Neuronal stem cell (in vitro differentiated cells): ENCODE measurements around the gene KRT9.

ENCODE experiments used
- DNase-seq: peaks from one replicate; pipeline ENCODE4 v3.0.0-alpha.2; 2013; ENCODE audit warnings: low spot score
- H2AFZ ChIP-seq: one replicate; pipeline ENCODE4 v1.6.1; 2013; ENCODE audit warnings: mild to moderate bottlenecking, low read length, inconsistent platforms
- H2AK5ac ChIP-seq: 2 replicates; pipeline ENCODE4 v1.6.1; 2013; ENCODE audit warnings: low read depth, mild to moderate bottlenecking, inconsistent platforms, low read length, moderate library complexity, mixed read lengths
- H2BK120ac ChIP-seq: 2 replicates; pipeline ENCODE4 v1.6.1; 2013; ENCODE audit warnings: low read depth, mild to moderate bottlenecking, inconsistent platforms, low read length, moderate library complexity, mixed read lengths
- H2BK12ac ChIP-seq: one replicate; pipeline ENCODE4 v1.6.1; 2013; ENCODE audit warnings: low read length, inconsistent platforms
- H2BK15ac ChIP-seq: 2 replicates; pipeline ENCODE4 v1.6.1; 2013; ENCODE audit warnings: mild to moderate bottlenecking, low read length, inconsistent platforms, mixed read lengths
- H2BK5ac ChIP-seq: one replicate; pipeline ENCODE4 v1.6.1; 2013; ENCODE audit warnings: inconsistent platforms, mild to moderate bottlenecking, low read length, moderate library complexity
- H3K14ac ChIP-seq: one replicate; pipeline ENCODE4 v1.6.1; 2013; ENCODE audit warnings: low read length, inconsistent platforms
- H3K18ac ChIP-seq: 2 replicates; pipeline ENCODE4 v1.6.1; 2013; ENCODE audit warnings: low read length, inconsistent platforms
- H3K23ac ChIP-seq: 2 replicates; pipeline ENCODE4 v1.6.1; 2013; ENCODE audit warnings: low read depth, mild to moderate bottlenecking, mixed read lengths, low read length, inconsistent platforms; ENCODE audit not compliant: poor library complexity
- H3K27ac ChIP-seq: replicated peaks from 3 replicates; pipeline ENCODE4 v1.5.1; 2013; ENCODE audit warnings: low read length, inconsistent platforms
- H3K27me3 ChIP-seq, 3 experiments: 2 replicates each; pipeline ENCODE4 v1.6.1; 2013; ENCODE audit warnings: low read length in 3 of 3, mild to moderate bottlenecking in 2 of 3, inconsistent platforms in 1 of 3, low read depth in 1 of 3, mixed read lengths in 1 of 3, moderate library complexity in 1 of 3; ENCODE audit not compliant: control insufficient read depth in 3 of 3, insufficient read depth in 3 of 3
- H3K36me3 ChIP-seq, 2 donors: replicated peaks in 1 of 2; 2 replicates each; pipeline ENCODE4 v1.6.1; 2013; ENCODE audit warnings: low read length in 2 of 2; ENCODE audit not compliant: control insufficient read depth in 2 of 2, insufficient read depth in 2 of 2
- H3K4ac ChIP-seq: 2 replicates; pipeline ENCODE4 v1.6.1; 2013; ENCODE audit warnings: inconsistent platforms, mild to moderate bottlenecking, low read length, moderate library complexity
- H3K4me1 ChIP-seq, 2 donors: 1 replicate in 1 of 2; 2 replicates in 1 of 2; pipeline ENCODE4 v1.6.1; 2013; ENCODE audit warnings: low read length in 2 of 2, low read depth in 1 of 2; ENCODE audit not compliant: control insufficient read depth in 2 of 2, insufficient read depth in 1 of 2
- H3K4me2 ChIP-seq: one replicate; pipeline ENCODE4 v1.6.1; 2013; ENCODE audit warnings: mild to moderate bottlenecking, low read length, inconsistent platforms; ENCODE audit not compliant: insufficient read depth, poor library complexity, severe bottlenecking
- H3K4me3 ChIP-seq, 2 donors: 2 replicates each; pipeline ENCODE4 v1.5.1; 2013; ENCODE audit warnings: low read length in 2 of 2, mild to moderate bottlenecking in 2 of 2, inconsistent platforms in 1 of 2, moderate library complexity in 1 of 2
- H3K79me1 ChIP-seq: one replicate; pipeline ENCODE4 v1.6.1; 2013; ENCODE audit warnings: low read depth, mild to moderate bottlenecking, inconsistent platforms, low read length, moderate library complexity
- H3K9ac ChIP-seq: one replicate; pipeline ENCODE4 v1.6.1; 2013; ENCODE audit warnings: mild to moderate bottlenecking, low read depth, low read length, inconsistent platforms; ENCODE audit not compliant: poor library complexity
- H3K9me3 ChIP-seq, 2 donors: replicated peaks in 1 of 2; 2 replicates each; pipeline versions ENCODE3 to v1.6.1; 2013; ENCODE audit warnings: low read length in 2 of 2, mild to moderate bottlenecking in 2 of 2, inconsistent platforms in 1 of 2, low read depth in 1 of 2, mixed read lengths in 1 of 2, moderate library complexity in 1 of 2; ENCODE audit not compliant: control insufficient read depth in 2 of 2, insufficient read depth in 1 of 2
- H4K8ac ChIP-seq: one replicate; pipeline ENCODE4 v1.6.1; 2013; ENCODE audit warnings: low read depth, mild to moderate bottlenecking, inconsistent platforms, low read length, moderate library complexity
- H4K91ac ChIP-seq: one replicate; pipeline ENCODE4 v1.6.1; 2013; ENCODE audit warnings: low read length, low read depth, mild to moderate bottlenecking, inconsistent platforms; ENCODE audit not compliant: poor library complexity
- WGBS, 2 donors: extraction: QIAGEN DNeasy Blood & Tissue Kit; methylation state at CpG; one replicate each; pipeline ENCODE4 v1.1.7; 2013; ENCODE audit warnings: missing lambda C conversion rate in 2 of 2, mixed read lengths in 1 of 2; ENCODE audit not compliant: insufficient read length in 2 of 2, insufficient replicate concordance in 1 of 2; ENCODE audit errors: extremely low coverage in 2 of 2; 5-methylcytosine and 5-hydroxymethylcytosine counted together

Gene KRT9

GRCh38 chr17:41539071-41539492 is 32.8 kb downstream of the KRT9 start:
- no peak overlapping the region for H2AFZ ChIP-seq
- peak overlapping the region; percentile 9 for H2AK5ac ChIP-seq
- no peaks in the 10 kb centered on the region for H3K79me1 ChIP-seq
- no peaks in the 10 kb centered on the region for H3K36me3 ChIP-seq
- H3K27ac ChIP-seq, result no peak overlapping the region
- H3K14ac ChIP-seq, result no peak overlapping the region
- H3K4me1 ChIP-seq, result peaks cover 0 to 12% of the 10 kb centered on the region in 2 donors
- H3K23ac ChIP-seq, result no peak overlapping the region
- DNase-seq, result no peak
- H2BK12ac ChIP-seq, result no peak overlapping the region
- H2BK15ac ChIP-seq, result peak overlapping the region; percentile 40
- H3K18ac ChIP-seq, result peak overlapping the region; percentile 87
- no peak overlapping the region for H3K4me3 ChIP-seq
- H4K91ac ChIP-seq, result no peak overlapping the region
- H3K9me3 ChIP-seq, result peaks cover 0 to 2% of the 10 kb centered on the region in 2 donors
- no peak overlapping the region for H3K4me2 ChIP-seq
- WGBS, 2 donors, result no CpG with 5 or more reads among the region's 5 CpGs
- peak overlapping the region; percentile 48 for H2BK120ac ChIP-seq
- H2BK5ac ChIP-seq, result peak overlapping the region; percentile 30
- no peak overlapping the region for H3K4ac ChIP-seq
- H4K8ac ChIP-seq, result no peak overlapping the region
- peaks cover 0 to 5% (median 0%) of the 10 kb centered on the region in 3 experiments for H3K27me3 ChIP-seq
- no peak overlapping the region for H3K9ac ChIP-seq

- WGBS, 2 donors, result no CpG with 5 or more reads among the region's 5 CpGs
- Histone ChIP-seq H3K36me3 (no peaks in the 10 kb centered on the region), H3K4me1 (peaks cover 0 to 12% of the 10 kb centered on the region in 2 donors), H3K4me3 (no peak overlapping the region), H3K27ac (no peak overlapping the region), H3K27me3 (peaks cover 0 to 5% (median 0%) of the 10 kb centered on the region in 3 experiments), H3K14ac (no peak overlapping the region), H4K8ac (no peak overlapping the region), H4K91ac (no peak overlapping the region), H3K9ac (no peak overlapping the region), H2BK5ac (peak overlapping the region; percentile 30), H2BK12ac (peak overlapping the region; percentile 0), H2AFZ (no peak overlapping the region), H3K9me3 (peaks cover 0 to 2% of the 10 kb centered on the region in 2 donors), H2AK5ac (peak overlapping the region; percentile 9), H3K4me2 (no peak overlapping the region), H3K4ac (no peak overlapping the region), H3K23ac (no peak overlapping the region), H2BK120ac (peak overlapping the region; percentile 48), H2BK15ac (no peak overlapping the region), H3K79me1 (no peaks in the 10 kb centered on the region), H3K18ac (peak overlapping the region; percentile 41)
- DNase-seq, result no peak
Measured at GRCh38 chr17:41538565-41538991, 33.3 kb downstream of the KRT9 start.

- no peak overlapping the region for H3K23ac ChIP-seq
- H3K9me3 ChIP-seq, result peaks cover 0 to 2% of the 10 kb centered on the region in 2 donors
- no peak overlapping the region for H2AFZ ChIP-seq
- H4K8ac ChIP-seq, result no peak overlapping the region
- H3K18ac ChIP-seq, result peak overlapping the region; percentile 60
- H3K4me2 ChIP-seq, result no peak overlapping the region
- peaks cover 0 to 12% of the 10 kb centered on the region in 2 donors for H3K4me1 ChIP-seq
- no peak overlapping the region for H3K14ac ChIP-seq
- H3K9ac ChIP-seq, result no peak overlapping the region
- H3K27ac ChIP-seq, result no peak overlapping the region
- DNase-seq, result no peak
- no peak overlapping the region for H3K4me3 ChIP-seq
- H3K36me3 ChIP-seq, result no peaks in the 10 kb centered on the region
- peak overlapping the region; percentile 76 for H2BK12ac ChIP-seq
- no peak overlapping the region for H4K91ac ChIP-seq
- no peak overlapping the region for H3K4ac ChIP-seq
- no peak overlapping the region for H2AK5ac ChIP-seq
- WGBS, 2 donors, result no CpG with 5 or more reads among the region's 9 CpGs
- peak overlapping the region; percentile 20 for H2BK5ac ChIP-seq
- H3K27me3 ChIP-seq, result peaks cover 0 to 5% (median 0%) of the 10 kb centered on the region in 3 experiments
- H3K79me1 ChIP-seq, result no peaks in the 10 kb centered on the region
- no peak overlapping the region for H2BK120ac ChIP-seq
- H2BK15ac ChIP-seq, result peak overlapping the region; percentile 59
Measured at GRCh38 chr17:41537990-41538389, 33.9 kb downstream of the KRT9 start.

- Histone ChIP-seq H3K23ac (no peak overlapping the region), H3K27me3 (peaks cover 0 to 5% (median 0%) of the 10 kb centered on the region in 3 experiments), H3K4me2 (no peak overlapping the region), H4K91ac (no peak overlapping the region), H3K9ac (no peak overlapping the region), H3K4me3 (no peak overlapping the region), H3K79me1 (no peaks in the 10 kb centered on the region), H2BK12ac (no peak overlapping the region), H3K4ac (no peak overlapping the region), H3K27ac (no peak overlapping the region), H3K9me3 (peaks cover 0 to 2% of the 10 kb centered on the region in 2 donors), H3K36me3 (no peaks in the 10 kb centered on the region), H3K4me1 (peaks cover 0 to 12% of the 10 kb centered on the region in 2 donors), H3K18ac (peak overlapping the region; percentile 60), H3K14ac (no peak overlapping the region), H2BK5ac (peak overlapping the region; percentile 20), H2BK120ac (no peak overlapping the region), H2AK5ac (peak overlapping the region; percentile 48), H2AFZ (no peak overlapping the region), H4K8ac (no peak overlapping the region), H2BK15ac (peak overlapping the region; percentile 59)
- WGBS, 2 donors, result no CpG with 5 or more reads among the region's 7 CpGs
- DNase-seq, result no peak
Measured at GRCh38 chr17:41537614-41537954, 34.3 kb downstream of the KRT9 start.
